ENCODE data around the gene AUTS2. TPM values are rescaled to one million over a fixed set of nuclear protein-coding genes. Genes with fewer than 3 reads are reported as not detected.
A peak's percentile ranks its signal among the peaks of the same experiment; 100 is the strongest.
"Not testable (repeated sequence)": the region's sequence is repeated elsewhere in the genome, so short reads cannot be mapped to it uniquely, and the experiment has no call there.

The AUTS2 gene
- total RNA-seq, 1 donor from 2014 or later, result 95.3 TPM

- no peak for DNase-seq
Observed at GRCh38 chr7:70353946-70354335, 755.7 kb downstream of the AUTS2 start.

GRCh38 chr7:70354409-70355169 lies 756.3 kb downstream of the AUTS2 start:
- DNase-seq, result no peak

- DNase-seq, result no peak
Observed at GRCh38 chr7:70355198-70356020, 757.1 kb downstream of the AUTS2 start.

GRCh38 chr7:70356085-70356786 lies 758.0 kb downstream of the AUTS2 start:
- DNase-seq, result no peak

GRCh38 chr7:70356787-70357328 lies 758.6 kb downstream of the AUTS2 start:
- DNase-seq, result no peak

- no peak for DNase-seq
Observed at GRCh38 chr7:70360557-70360956, 762.3 kb downstream of the AUTS2 start.

GRCh38 chr7:70361821-70362220 lies 763.5 kb downstream of the AUTS2 start:
- DNase-seq, result no peak

GRCh38 chr7:70364393-70364792 lies 766.1 kb downstream of the AUTS2 start:
- not testable (repeated sequence) for DNase-seq

GRCh38 chr7:70371652-70372051 lies 773.4 kb downstream of the AUTS2 start:
- no peak for DNase-seq

GRCh38 chr7:70372768-70373515 lies 774.7 kb downstream of the AUTS2 start:
- no peak for DNase-seq

GRCh38 chr7:70374772-70375533 lies 776.7 kb downstream of the AUTS2 start:
- no peak for DNase-seq

GRCh38 chr7:70376561-70377031 lies 778.3 kb downstream of the AUTS2 start:
- no peak for DNase-seq

GRCh38 chr7:70377957-70378356 lies 779.7 kb downstream of the AUTS2 start:
- no peak for DNase-seq

- DNase-seq, result no peak
Observed at GRCh38 chr7:70379210-70379609, 780.9 kb downstream of the AUTS2 start.

- DNase-seq, result no peak
Observed at GRCh38 chr7:70380421-70381015, 782.2 kb downstream of the AUTS2 start.

- DNase-seq, result peak; percentile 33
Observed at GRCh38 chr7:70383066-70383782, 784.9 kb downstream of the AUTS2 start.

GRCh38 chr7:70384024-70384423 lies 785.7 kb downstream of the AUTS2 start:
- DNase-seq, result no peak

GRCh38 chr7:70384891-70385290 lies 786.6 kb downstream of the AUTS2 start:
- DNase-seq, result no peak

- peak; percentile 24 for DNase-seq
Observed at GRCh38 chr7:70387217-70387616, 788.9 kb downstream of the AUTS2 start.

Measured in occipital lobe (tissue), 2 donors.